ENCODE data around the gene B4GALNT4. TPM values are rescaled to one million over a fixed set of nuclear protein-coding genes. Genes with fewer than 3 reads are reported as not detected.
"Not testable (repeated sequence)": the region's sequence is repeated elsewhere in the genome, so short reads cannot be mapped to it uniquely, and the experiment has no call there.

The B4GALNT4 gene
- polyA plus RNA-seq, 1 experiment = 5.4 TPM

GRCh38 chr11:385594-386351 is 16.5 kb downstream of the B4GALNT4 start:
- no peak for DNase-seq (ENCODE audit: low read depth)
- TF ChIP-seq CTCF (IDR thresholded peaks at IDR 0.05; ENCODE audit: insufficient read depth, low read depth, low read length) = no peak
- CTCF ChIA-PET = interaction anchor here (2.8 kb wide), 1 partner anchor 11 kb away, joined by 11 read pairs; no protein-coding TSS in a partner anchor
- no peak overlapping the region for H3K4me3 ChIP-seq (ENCODE audit: low read depth, low read length)
- no peaks in the 10 kb centered on the region for H3K36me3 ChIP-seq (ENCODE audit: control insufficient read depth, insufficient read depth, low read length)
- peaks cover 3% of the 10 kb centered on the region for H3K27me3 ChIP-seq (ENCODE audit: control insufficient read depth, insufficient read depth, low read length)
- POLR2A ChIA-PET = no interaction called here

GRCh38 chr11:386483-386882 is 17.2 kb downstream of the B4GALNT4 start:
- no peak for TF ChIP-seq CTCF (IDR thresholded peaks at IDR 0.05; ENCODE audit: insufficient read depth, low read depth, low read length)
- ChIA-PET CTCF (interaction anchor here (0.8 to 2.8 kb wide), 2 partner anchors 10 to 62 kb away, joined by 3 to 11 read pairs; no protein-coding TSS in a partner anchor), POLR2A (no interaction called here)
- peaks cover 3% of the 10 kb centered on the region for H3K27me3 ChIP-seq (ENCODE audit: control insufficient read depth, insufficient read depth, low read length)
- H3K4me3 ChIP-seq (ENCODE audit: low read depth, low read length) = no peak overlapping the region
- no peak for DNase-seq (ENCODE audit: low read depth)
- H3K36me3 ChIP-seq (ENCODE audit: control insufficient read depth, insufficient read depth, low read length) = no peaks in the 10 kb centered on the region

- CTCF ChIA-PET = interaction anchor here (0.8 to 2.8 kb wide), 2 partner anchors 9 to 19 kb away, joined by 3 to 11 read pairs; partner anchors contain the start of gene B4GALNT4
- TF ChIP-seq CTCF (IDR thresholded peaks at IDR 0.05; ENCODE audit: insufficient read depth, low read depth, low read length) = no peak
- H3K36me3 ChIP-seq (ENCODE audit: control insufficient read depth, insufficient read depth, low read length) = no peaks in the 10 kb centered on the region
- POLR2A ChIA-PET = no interaction called here
- H3K27me3 ChIP-seq (ENCODE audit: control insufficient read depth, insufficient read depth, low read length) = peaks cover 3% of the 10 kb centered on the region; the same call in 1 of the 2 replicates
- no peak overlapping the region for H3K4me3 ChIP-seq (ENCODE audit: low read depth, low read length)
- no peak for DNase-seq (ENCODE audit: low read depth)
Measured at GRCh38 chr11:387193-387793, 18.0 kb downstream of the B4GALNT4 start.

GRCh38 chr11:389369-389768 is 20.1 kb downstream of the B4GALNT4 start:
- POLR2A ChIA-PET = not testable (repeated sequence)

GRCh38 chr11:390175-390574 is 20.9 kb downstream of the B4GALNT4 start:
- Histone ChIP-seq H3K36me3 (ENCODE audit: control insufficient read depth, insufficient read depth, low read length) (no peaks in the 10 kb centered on the region), H3K4me3 (ENCODE audit: low read depth, low read length) (no peak overlapping the region), H3K27me3 (ENCODE audit: control insufficient read depth, insufficient read depth, low read length) (0 out of 2 replicates have a peak, but pooled peaks cover 1% of the 10 kb centered on the region)
- no peak for DNase-seq (ENCODE audit: low read depth)
- ChIA-PET POLR2A (no interaction called here), CTCF (no interaction called here)
- TF ChIP-seq CTCF (IDR thresholded peaks at IDR 0.05; ENCODE audit: insufficient read depth, low read depth, low read length) = no peak

More at GRCh38 chr11:389369-389768, 20.1 kb downstream of the B4GALNT4 start:
- H3K36me3 ChIP-seq (ENCODE audit: control insufficient read depth, insufficient read depth, low read length); H3K4me3 ChIP-seq (ENCODE audit: low read depth, low read length); CTCF ChIA-PET; DNase-seq (ENCODE audit: low read depth); H3K27me3 ChIP-seq (ENCODE audit: control insufficient read depth, insufficient read depth, low read length): not testable (repeated sequence)
